GDM1 (cell line): Measurements from ENCODE around the gene KCNK7.

Experiments used
- DNase-seq: peaks from one replicate; lab custom pipeline; 2025; lab: John Stamatoyannopoulos, UW

Gene KCNK7

DNA sequence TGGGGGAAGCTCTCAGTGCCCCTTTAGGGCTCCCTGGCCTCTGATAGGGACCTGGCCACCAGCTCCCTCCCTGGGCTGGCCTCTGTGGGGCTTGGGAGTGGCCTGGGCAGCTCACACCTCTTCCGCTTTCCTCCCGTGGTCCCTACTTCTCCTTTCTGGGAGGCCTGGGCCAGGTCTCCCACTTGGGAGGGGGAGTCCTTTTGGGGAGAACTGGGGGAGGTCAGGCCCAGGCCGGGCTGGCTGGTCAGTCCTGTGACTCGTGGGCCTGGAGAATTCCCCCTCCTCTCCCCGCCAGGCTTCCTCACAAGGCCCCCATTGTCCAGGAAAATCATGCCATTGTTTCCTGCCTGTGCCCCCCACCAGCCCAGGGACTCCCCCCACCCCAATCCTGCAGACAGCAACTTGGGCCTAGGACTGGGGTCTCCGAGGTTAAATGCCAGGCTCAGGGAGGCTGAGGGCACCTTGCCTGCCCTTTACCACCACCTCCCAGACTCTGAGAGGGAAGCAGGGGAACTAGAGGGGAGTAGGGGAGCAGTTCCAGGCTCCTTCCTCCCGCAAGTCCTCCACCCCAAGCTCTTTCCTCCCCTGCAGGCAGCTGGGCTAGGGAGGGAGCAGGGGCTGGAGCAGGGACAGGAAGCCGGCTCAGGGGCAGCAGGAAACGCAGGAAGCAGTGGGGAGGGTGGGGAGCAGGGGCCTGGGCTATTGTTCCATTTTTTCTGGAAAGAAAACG is 15.6 kb upstream of the KCNK7 start:
- DNase-seq = peak; percentile 73

GRCh38 chr11:65610404-65610803 is 14.8 kb upstream of the KCNK7 start:
- no peak for DNase-seq

- DNase-seq = no peak
Observed at GRCh38 chr11:65609665-65610064, 14.1 kb upstream of the KCNK7 start.

- DNase-seq = no peak
Observed at GRCh38 chr11:65609229-65609628, 13.6 kb upstream of the KCNK7 start.

- DNase-seq = no peak
Observed at GRCh38 chr11:65607614-65608426, 12.2 kb upstream of the KCNK7 start.

DNA sequence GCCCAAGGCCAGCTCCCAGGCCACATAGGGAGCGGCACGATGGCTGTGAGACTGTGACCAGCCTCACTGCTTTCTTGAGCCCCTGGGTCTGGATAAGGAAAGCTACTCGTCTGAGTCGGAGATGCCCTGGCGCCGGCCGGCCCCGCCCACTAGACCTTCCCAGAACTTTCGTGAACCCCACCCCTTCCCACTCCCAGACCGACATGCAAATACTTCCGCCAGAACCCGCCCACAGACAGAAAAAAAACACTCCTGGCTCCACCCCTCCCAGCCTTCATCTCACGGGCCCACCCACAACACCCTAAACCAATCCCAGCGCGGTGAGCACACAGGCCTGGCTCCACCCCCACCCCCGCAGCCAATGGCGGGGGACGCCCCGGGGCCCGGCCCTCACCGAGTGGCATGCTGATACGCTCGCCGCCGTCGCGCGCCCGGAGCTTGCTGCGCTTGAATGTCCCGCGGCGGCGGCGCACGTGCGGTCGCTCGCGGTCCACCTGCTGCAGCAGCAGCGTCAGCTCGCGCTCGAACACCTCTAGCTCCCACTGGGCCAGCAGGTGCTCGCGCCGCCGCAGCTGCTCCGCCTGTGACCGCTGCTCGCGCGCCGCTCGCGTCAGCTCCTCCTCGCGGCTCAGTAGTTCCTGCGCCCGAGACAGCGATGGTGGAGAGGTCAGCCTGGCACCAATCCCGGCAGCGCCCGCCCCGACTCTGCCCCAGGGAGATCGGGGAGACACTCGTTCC is 11.4 kb upstream of the KCNK7 start:
- no peak for DNase-seq

DNA sequence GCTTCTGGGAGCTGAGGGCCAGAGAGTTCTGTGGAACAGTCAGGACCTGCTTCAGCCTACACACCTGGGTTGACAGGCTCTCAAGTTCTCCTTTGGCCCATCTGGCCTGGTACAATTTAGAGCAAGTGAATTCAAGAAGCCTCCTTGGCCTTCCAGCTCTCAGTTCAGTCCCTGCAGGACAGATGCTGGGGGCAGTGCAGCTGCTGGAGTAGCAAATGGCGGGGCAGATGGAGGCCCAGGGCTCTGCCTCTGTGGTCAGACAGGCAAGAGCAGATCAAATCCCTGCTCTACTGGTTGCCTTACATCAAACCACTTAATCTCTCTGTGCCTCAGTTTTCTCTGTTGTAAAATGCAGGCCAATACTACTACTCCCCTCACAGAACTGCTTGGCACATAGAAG is 8.7 kb upstream of the KCNK7 start:
- DNase-seq = no peak

DNA sequence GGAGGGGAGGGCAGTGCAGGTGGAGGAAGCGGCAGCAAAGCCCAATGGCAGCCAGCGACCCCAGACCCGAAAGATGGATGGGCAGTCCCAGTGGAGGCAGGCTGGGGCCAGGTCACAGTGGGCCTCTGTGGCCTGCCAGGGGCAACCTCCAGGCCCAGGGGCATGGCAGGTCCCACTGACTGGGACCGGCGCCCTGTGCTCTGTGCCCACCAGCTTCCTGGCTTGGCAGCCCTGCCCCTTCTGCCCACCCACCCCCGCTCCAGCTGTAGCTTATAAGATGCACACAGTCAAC is 4.3 kb upstream of the KCNK7 start:
- DNase-seq = no peak

DNA sequence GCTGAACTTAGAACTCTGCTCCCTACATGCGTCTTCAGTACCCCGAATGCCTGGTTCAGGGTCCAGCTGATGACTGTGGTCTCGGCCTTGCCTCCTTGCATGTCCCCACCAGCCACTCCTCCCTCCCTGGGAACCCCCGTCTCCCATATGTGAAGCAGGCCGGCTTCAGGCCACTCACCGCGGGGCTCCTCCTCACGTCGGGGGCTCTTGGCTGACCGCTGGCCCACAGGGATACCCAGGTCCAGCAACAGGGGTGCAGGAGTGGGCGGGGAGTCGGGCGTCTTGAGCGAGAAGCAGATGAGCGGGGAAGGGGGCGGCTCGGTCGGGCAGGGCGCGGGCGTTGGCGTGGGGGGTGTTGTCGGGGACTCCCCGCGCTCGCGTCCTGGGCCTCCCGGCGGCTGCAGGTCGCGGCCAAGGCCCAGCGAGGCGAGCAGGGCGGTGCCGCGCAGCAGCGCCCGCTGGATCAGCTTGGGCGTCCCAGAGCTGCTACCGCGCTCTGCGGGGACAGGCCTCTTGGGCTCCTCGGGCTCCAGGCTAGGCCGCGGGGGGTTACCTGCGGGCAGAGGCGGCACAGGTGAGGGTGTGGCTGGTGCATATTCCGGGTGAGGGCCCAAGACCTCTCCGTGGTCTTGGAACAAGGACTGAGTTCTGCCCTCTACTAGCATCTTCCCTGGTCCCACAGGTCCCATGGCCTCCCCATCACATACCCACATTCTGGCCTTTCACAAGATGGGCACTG is 3.8 kb upstream of the KCNK7 start:
- DNase-seq = no peak

DNA sequence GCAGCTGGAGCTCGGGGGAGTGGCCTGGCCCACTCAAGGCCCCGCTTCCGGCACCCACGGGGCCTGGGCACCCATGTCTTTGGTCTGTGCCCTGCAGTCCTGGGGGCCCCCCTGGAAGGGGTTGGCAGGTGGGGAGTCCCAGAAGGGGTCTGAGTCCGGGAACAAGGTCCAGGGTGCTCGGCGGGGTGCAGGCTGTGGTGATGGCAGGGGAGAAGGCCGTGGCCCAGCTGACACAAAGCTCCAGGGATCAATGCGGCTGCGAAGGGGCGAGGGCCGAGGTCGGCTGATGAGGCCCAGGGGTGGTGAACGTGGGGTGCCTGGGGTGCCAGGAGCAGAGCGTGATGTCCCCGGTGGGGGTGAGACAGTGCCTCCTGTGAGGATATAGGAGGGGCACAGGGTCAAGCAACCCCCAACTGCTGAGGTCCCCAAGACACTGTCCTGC is 2.7 kb upstream of the KCNK7 start:
- DNase-seq = no peak

- DNase-seq = no peak
Observed at GRCh38 chr11:65596520-65596919, 920 bp upstream of the KCNK7 start.

- no peak for DNase-seq
Observed at GRCh38 chr11:65595131-65595530, 469 bp downstream of the KCNK7 start.

- no peak for DNase-seq
Observed at GRCh38 chr11:65593518-65594414, 1.8 kb downstream of the KCNK7 start.

DNA sequence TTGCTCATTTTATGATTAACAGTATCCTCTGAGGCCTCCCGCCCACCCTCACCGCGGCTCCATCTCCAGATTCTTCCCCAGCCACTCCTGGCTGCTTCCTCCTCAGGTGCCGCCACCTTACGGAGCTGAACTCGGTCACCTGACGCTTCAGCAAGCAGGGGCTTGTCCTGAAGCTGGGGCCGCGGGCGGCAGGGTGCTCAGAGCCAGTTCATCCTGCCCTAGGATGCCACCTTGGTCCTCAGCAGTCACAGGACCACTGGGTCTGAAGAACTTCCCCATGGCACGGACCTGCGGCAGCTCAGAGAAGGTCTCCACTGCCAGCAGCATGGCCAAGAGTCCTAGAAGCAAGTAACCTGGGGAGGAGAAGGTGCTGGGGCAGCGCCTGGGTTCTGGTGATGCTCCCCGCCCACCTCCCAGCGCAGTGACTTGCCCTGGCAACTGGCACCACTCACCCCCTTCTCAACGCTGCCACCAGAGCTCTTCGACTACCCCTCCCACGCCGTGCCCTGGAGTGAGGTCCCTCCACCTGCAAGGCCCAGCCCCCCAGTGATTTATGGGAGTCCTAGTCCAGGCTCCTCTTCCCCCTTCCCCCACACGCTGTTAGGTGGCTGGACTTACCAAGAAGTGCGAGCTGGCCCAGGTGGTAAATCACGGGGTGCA is 2.6 kb downstream of the KCNK7 start:
- no peak for DNase-seq

DNA sequence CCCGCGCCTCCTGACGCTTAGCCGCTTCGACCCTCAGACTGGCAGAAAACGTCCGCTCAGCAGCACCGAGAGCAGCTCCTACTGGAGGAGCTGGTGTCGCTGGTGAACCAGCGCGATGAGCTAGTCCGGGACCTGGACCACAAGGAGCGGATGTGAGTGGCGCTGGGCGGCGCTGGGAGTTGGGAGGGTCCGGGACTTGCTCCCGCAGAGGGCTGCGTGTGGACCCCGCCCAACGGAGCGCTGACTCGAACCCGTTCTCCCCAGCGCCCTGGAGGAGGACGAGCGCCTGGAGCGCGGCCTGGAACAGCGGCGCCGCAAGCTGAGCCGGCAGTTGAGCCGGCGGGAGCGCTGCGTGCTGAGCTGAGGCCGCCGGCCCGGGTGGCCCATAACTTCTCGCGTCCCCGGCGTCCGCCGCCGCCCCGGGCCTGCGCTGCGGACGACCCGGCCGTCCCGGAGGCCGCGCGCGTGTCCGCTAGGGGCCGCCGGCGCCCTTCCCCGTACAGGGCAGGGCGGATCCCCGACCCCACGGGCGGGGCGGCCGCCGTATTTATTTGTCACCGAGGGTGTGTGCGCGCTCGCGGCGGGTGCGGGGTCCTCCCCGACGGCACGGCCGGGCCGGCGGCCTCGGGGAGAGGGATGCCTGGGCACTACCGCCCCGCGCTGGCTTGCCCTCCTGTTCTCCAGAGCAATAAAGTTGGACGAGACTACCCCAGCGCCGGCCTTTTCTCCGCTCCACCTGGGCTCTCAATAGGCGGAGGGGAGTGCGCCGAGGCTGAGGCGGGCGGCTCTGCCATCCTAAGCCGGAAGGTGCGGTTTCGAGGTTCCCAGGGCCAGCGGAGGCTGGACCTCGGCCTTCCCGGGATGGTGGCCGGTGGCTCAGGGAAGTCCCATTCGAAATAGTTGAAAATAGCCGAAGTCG is 3.4 kb downstream of the KCNK7 start:
- no peak for DNase-seq

DNA sequence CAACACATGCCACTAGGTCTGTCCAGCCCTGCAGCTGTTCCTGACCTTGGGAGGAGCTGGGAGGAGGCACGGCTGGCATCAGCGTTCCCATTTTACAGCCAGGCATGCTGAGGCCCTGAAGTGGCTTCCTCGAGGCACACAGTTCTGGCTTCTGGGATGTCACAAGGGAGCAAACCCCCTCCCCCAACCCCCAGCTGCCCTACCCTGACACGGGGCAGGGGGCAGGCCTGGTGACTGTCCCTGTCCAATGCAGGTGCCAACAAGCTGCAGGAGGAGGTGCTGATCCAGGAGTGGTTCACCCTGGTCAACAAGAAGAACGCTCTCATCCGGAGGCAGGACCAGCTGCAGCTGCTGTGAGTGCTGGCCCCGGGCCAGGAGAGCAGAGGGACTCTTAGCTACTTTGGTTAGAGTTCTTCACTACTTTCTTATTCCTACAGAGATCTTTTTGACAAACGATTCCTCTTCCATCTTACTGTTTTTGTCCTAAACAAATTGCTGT is 5.3 kb downstream of the KCNK7 start:
- DNase-seq = no peak

DNA sequence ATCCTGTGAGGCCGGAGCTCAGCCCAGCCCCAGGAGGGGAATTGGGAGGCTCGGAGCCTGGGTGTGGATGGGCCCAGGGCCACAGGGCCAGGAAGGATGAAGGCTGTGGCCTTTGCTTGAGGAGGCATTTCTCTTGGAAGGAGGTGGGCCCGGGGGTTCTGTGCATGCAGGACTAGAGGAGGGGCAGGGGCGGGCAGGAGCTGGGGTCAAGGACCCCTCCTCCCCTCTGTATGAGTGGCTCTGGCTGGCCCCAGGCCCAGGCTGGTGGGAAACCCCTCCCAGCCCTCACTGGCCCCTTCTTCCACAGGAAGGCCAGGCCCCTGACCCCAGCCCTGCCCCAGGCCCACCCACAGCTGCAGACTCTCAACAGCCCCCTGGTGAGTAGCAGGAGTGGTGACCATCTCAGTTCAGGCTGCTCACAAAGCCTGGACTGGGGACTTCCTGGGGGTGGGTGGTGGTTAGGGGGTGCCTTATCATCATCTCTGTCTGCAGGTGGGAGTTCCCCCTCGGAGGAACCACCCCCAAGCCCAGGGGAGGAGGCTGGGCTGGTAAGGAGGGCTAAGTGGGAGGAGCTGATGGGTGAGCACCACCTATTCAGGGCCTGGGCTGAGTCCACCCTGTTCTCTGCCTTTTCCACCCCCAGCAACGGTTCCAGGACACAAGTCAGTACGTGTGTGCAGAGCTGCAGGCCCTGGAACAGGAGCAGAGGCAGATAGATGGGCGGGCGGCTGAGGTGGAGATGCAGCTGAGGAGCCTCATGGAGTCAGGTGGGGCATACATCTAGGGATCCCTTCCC is 6.0 kb downstream of the KCNK7 start:
- DNase-seq = no peak

- DNase-seq = peak; percentile 65
Observed at GRCh38 chr11:65588199-65589054, 7.2 kb downstream of the KCNK7 start.
